HG03159 (cell line): ENCODE results near the gene TRIM25.

Source experiments
- ATAC-seq: cut with Tn5 transposase; IDR thresholded peaks from one replicate; pipeline ENCODE4 v1.9.1; 2021; ENCODE audit warnings: mild to moderate bottlenecking, moderate library complexity; ENCODE audit not compliant: unreplicated experiment

TRIM25 gene

GRCh38 chr17:56926704-56927103 is 12.9 kb upstream of the TRIM25 start:
- ATAC-seq, result no peak

- ATAC-seq, result no peak
Observed at GRCh38 chr17:56926270-56926669, 12.4 kb upstream of the TRIM25 start.

GRCh38 chr17:56925088-56925487 is 11.2 kb upstream of the TRIM25 start:
- no peak for ATAC-seq

GRCh38 chr17:56919717-56920116 is 5.9 kb upstream of the TRIM25 start:
- ATAC-seq, result no peak

- ATAC-seq, result no peak
Observed at GRCh38 chr17:56918916-56919315, 5.1 kb upstream of the TRIM25 start.

GRCh38 chr17:56917559-56918296 is 3.9 kb upstream of the TRIM25 start:
- no peak for ATAC-seq

- no peak for ATAC-seq
Observed at GRCh38 chr17:56914581-56915273, 878 bp upstream of the TRIM25 start.

GRCh38 chr17:56913353-56913866 is 439 bp downstream of the TRIM25 start:
- peak; percentile 38 for ATAC-seq

GRCh38 chr17:56913000-56913311 is 893 bp downstream of the TRIM25 start:
- ATAC-seq, result no peak

GRCh38 chr17:56912105-56912999 is 1.5 kb downstream of the TRIM25 start:
- ATAC-seq, result no peak

- no peak for ATAC-seq
Observed at GRCh38 chr17:56910509-56911235, 3.2 kb downstream of the TRIM25 start.

GRCh38 chr17:56909742-56910508 is 3.9 kb downstream of the TRIM25 start:
- ATAC-seq, result no peak

GRCh38 chr17:56908001-56908542 is 5.8 kb downstream of the TRIM25 start:
- peak; percentile 83 for ATAC-seq

GRCh38 chr17:56903560-56903959 is 10.3 kb downstream of the TRIM25 start:
- ATAC-seq, result no peak

- no peak for ATAC-seq
Observed at GRCh38 chr17:56902348-56902747, 11.5 kb downstream of the TRIM25 start.

GRCh38 chr17:56899403-56899802 is 14.4 kb downstream of the TRIM25 start:
- no peak for ATAC-seq

GRCh38 chr17:56898874-56899273 is 15.0 kb downstream of the TRIM25 start:
- ATAC-seq, result no peak

GRCh38 chr17:56897646-56898424 is 16.0 kb downstream of the TRIM25 start:
- peak; percentile 53 for ATAC-seq

- peak; percentile 45 for ATAC-seq
Observed at GRCh38 chr17:56896968-56897359, 16.9 kb downstream of the TRIM25 start.
